Esophagus muscularis mucosa (tissue), 3 donors: ENCODE results near the gene NAA80.
"Not testable (repeated sequence)": the region's sequence is repeated elsewhere in the genome, so short reads cannot be mapped to it uniquely, and the experiment has no call there.

Experiments
- POLR2A ChIP-seq: fragments of 450-650 bp; IDR thresholded peaks from one replicate; pipeline ENCODE4 v1.6.1; 2017; ENCODE audit warnings: antibody characterized with exemption, moderate library complexity, mild to moderate bottlenecking, low read depth
- POLR2AphosphoS5 ChIP-seq, 2 donors: sonication (generic); formaldehyde crosslinking; IDR thresholded peaks; one replicate each; pipeline ENCODE4 v1.6.1; 2017; ENCODE audit warnings: antibody characterized with exemption in 2 of 2
- TF ChIP-seq, protein P1 (sequence below), 3 experiments: fragments of 200-600 bp in 2 of 3; fragments of 450-650 bp in 1 of 3; sonication (generic) in 2 of 3; IDR thresholded peaks; one replicate each; pipeline ENCODE4 v1.5.1; 2017 to 2019; ENCODE audit warnings: antibody characterized with exemption in 3 of 3, mild to moderate bottlenecking in 2 of 3, moderate library complexity in 1 of 3

DNA sequence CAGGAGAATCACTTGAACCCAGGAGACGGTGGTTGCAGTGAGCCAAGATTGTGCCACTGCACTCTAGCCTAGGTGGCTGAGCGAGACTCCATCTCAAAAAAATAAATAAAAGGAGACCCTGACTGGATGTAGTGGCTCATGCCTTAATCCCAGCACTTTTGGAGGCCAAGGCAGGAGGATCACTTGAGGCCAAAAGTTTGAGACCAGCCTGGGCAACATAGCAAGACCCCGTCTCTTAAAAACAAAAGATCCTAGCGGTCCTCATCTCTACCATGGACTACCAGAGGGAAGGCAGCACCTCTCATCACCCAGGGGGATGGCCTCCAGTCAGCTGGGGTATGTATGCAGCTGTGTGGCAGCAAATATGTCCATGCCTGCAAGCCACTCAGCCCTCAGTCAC is 37.0 kb downstream of the NAA80 start:
- TF ChIP-seq POLR2A; POLR2AphosphoS5 (IDR thresholded peaks at IDR 0.05): not testable (repeated sequence)
- TF ChIP-seq, protein P1, sequence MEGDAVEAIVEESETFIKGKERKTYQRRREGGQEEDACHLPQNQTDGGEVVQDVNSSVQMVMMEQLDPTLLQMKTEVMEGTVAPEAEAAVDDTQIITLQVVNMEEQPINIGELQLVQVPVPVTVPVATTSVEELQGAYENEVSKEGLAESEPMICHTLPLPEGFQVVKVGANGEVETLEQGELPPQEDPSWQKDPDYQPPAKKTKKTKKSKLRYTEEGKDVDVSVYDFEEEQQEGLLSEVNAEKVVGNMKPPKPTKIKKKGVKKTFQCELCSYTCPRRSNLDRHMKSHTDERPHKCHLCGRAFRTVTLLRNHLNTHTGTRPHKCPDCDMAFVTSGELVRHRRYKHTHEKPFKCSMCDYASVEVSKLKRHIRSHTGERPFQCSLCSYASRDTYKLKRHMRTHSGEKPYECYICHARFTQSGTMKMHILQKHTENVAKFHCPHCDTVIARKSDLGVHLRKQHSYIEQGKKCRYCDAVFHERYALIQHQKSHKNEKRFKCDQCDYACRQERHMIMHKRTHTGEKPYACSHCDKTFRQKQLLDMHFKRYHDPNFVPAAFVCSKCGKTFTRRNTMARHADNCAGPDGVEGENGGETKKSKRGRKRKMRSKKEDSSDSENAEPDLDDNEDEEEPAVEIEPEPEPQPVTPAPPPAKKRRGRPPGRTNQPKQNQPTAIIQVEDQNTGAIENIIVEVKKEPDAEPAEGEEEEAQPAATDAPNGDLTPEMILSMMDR (IDR thresholded peaks at IDR 0.05), result not testable (repeated sequence)
